8988T (cell line): ENCODE data around the gene ATOX1.
A peak's percentile ranks its signal among the peaks of the same experiment; 100 is the strongest.
"Not testable (repeated sequence)": the region's sequence is repeated elsewhere in the genome, so short reads cannot be mapped to it uniquely, and the experiment has no call there.

Experiments used
- DNase-seq: peaks from one replicate; pipeline ENCODE4 v3.0.0; 2011

Gene ATOX1

GRCh38 chr5:151758430-151759241 is at the start of gene ATOX1:
TSS of gene ATOX1 (minus strand) at chr5:151758631. CDS start at chr5:151758551, 80 bp downstream.
- DNase-seq, result peak; percentile 90

GRCh38 chr5:151805414-151806223 is 47.2 kb upstream of the ATOX1 start:
- DNase-seq, result no peak

- DNase-seq, result no peak
These were observed 42.1 kb upstream of the ATOX1 start for GRCh38 chr5:151800532-151800931.

GRCh38 chr5:151799407-151799806 is 41.0 kb upstream of the ATOX1 start:
- DNase-seq, result no peak

- DNase-seq, result no peak
These were observed 40.2 kb upstream of the ATOX1 start for GRCh38 chr5:151798674-151799073.

GRCh38 chr5:151795426-151795825 is 37.0 kb upstream of the ATOX1 start:
- DNase-seq, result no peak

GRCh38 chr5:151793358-151793757 is 34.9 kb upstream of the ATOX1 start:
- no peak for DNase-seq

- no peak for DNase-seq
These were observed 29.4 kb upstream of the ATOX1 start for GRCh38 chr5:151787817-151788216.

- no peak for DNase-seq
These were observed 28.0 kb upstream of the ATOX1 start for GRCh38 chr5:151786468-151786867.

- DNase-seq, result no peak
These were observed 25.7 kb upstream of the ATOX1 start for GRCh38 chr5:151784141-151784540.

GRCh38 chr5:151783664-151784063 is 25.2 kb upstream of the ATOX1 start:
- DNase-seq, result not testable (repeated sequence)

- DNase-seq, result no peak
These were observed 22.8 kb upstream of the ATOX1 start for GRCh38 chr5:151781201-151781600.

GRCh38 chr5:151780348-151780747 is 21.9 kb upstream of the ATOX1 start:
- no peak for DNase-seq

GRCh38 chr5:151779531-151780125 is 21.2 kb upstream of the ATOX1 start:
- no peak for DNase-seq

GRCh38 chr5:151775025-151775606 is 16.7 kb upstream of the ATOX1 start:
- no peak for DNase-seq

GRCh38 chr5:151773951-151774350 is 15.5 kb upstream of the ATOX1 start:
- DNase-seq, result no peak

GRCh38 chr5:151772846-151773561 is 14.6 kb upstream of the ATOX1 start:
- no peak for DNase-seq

- DNase-seq, result no peak
These were observed 13.8 kb upstream of the ATOX1 start for GRCh38 chr5:151772029-151772845.

GRCh38 chr5:151771259-151772028 is 13.0 kb upstream of the ATOX1 start, which contains the start of gene G3BP1:
TSS of gene G3BP1 (plus strand) at chr5:151771954. CDS start at chr5:151786621, 14,667 bp downstream.
- DNase-seq, result peak; percentile 98

- DNase-seq, result no peak
These were observed 12.2 kb upstream of the ATOX1 start for GRCh38 chr5:151770383-151771258.
